Medulla oblongata (tissue), 1 donor: ENCODE results near the gene HNRNPM.
"Not testable (repeated sequence)": the region's sequence is repeated elsewhere in the genome, so short reads cannot be mapped to it uniquely, and the experiment has no call there.

ENCODE experiments used
- DNase-seq: peaks from one replicate; pipeline ENCODE4 v3.0.0-alpha.2; 2015; ENCODE audit errors: extremely low spot score

HNRNPM gene

DNA sequence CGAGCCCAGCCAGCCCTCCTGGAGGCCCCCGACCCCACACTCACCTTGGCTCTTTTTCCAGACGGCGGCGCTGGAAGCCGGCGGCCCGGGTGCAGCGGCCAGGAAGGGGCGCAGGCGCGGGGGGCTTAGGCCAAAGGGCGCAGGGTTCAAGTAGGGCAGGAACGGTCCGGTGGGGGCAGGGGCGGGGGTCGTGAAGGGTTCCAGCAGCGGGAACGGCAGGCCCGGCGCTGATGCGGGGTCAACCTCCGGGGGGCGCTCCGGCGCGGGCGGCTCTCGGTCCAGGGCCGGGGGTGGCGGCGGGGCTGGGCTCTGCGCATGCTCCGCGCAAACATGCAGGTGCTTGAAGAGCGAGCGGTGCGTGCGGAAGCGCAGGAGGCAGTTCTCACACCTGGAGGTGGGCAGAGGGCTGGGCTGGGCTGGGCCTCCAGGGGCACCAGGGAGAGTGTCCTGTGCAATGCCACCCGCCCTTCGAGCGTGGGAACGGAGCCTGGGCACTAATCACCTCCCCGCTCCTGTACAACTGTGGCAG lies 66.9 kb downstream of the HNRNPM start:
- no peak for DNase-seq

DNA sequence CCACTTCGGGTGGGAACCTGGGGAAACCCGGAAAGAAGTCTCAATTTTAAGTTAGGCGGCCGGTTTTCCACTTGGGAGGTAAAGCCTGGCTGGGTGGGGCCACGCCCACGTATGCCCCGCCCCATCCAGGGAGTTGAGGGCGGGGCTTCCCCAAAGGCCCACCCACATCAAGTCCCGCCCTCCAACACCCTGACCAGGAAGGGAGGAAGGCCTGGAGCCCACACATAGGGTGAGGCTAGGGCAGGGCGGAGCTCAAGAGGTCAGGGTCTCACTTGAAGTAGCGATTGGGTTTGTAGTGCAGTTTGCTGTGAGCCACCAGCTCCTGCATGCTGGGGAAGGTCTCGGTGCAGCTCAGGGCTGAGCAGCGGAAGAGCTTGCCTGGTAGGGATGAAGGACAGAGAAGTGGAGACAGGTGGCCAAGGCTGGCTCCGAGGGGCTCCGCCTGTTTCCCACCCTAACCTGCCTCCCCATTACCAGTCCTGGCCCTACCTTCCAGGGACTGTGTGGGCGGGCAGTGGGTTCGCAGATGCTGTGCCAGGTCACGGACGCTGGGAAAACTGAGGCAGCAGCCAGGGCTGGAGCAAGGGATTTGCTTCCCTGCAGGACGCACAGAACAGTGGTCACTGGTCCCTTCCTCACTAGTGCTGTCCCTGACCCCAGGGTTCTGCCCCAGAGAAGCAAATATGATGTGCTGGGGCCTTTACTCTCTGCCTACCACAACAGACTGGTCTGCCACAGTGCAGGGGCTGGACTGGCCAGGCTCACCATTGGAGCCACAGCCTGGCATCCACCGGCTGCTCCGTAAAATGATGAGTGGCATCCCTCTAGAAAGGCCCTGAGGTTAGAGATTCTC lies 67.6 kb downstream of the HNRNPM start:
- DNase-seq, result no peak

DNA sequence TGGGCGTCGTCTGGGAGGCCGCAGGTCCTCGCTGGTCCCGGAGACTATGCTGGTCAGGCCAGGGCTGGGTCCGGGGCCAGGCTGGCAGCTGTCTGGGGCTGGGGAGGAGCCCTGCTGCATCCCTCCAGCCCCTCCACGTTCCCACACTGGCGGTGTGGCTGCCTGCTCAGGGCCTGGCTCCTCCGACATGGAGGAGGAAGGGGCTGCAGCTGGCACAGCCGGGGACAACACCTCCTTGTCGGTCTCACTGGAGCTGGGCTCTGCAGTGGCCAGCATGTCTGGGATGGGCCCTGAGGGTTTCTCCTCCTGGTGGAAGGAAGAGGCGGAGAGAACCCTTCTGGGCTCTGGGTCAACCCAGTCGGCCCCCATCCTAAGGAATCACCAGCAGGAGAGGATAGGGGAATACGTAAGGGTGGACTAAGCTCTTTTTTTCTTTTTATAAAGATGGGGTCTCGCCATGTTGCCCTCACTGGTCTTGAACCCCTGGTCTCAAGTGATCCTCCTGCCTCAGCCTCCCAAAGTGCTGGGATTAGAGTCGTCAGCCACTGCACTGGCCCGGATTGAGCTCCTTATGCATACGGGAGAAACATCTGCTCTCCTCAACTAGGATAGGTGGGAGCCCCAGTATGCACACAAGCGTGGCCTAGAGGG lies 68.4 kb downstream of the HNRNPM start:
- no peak for DNase-seq

- peak; percentile 95 for DNase-seq
Measured at GRCh38 chr19:8513687-8514504, 69.1 kb downstream of the HNRNPM start, which contains the start of gene ZNF414. Gene ZNF414, minus strand, starts transcription at chr19:8514167. Its CDS starts 121 bp downstream, at chr19:8514046.

- DNase-seq, result not testable (repeated sequence)
Measured at GRCh38 chr19:8514505-8515009, 69.8 kb downstream of the HNRNPM start.

- no peak for DNase-seq
Measured at GRCh38 chr19:8515317-8515716, 70.5 kb downstream of the HNRNPM start.

DNA sequence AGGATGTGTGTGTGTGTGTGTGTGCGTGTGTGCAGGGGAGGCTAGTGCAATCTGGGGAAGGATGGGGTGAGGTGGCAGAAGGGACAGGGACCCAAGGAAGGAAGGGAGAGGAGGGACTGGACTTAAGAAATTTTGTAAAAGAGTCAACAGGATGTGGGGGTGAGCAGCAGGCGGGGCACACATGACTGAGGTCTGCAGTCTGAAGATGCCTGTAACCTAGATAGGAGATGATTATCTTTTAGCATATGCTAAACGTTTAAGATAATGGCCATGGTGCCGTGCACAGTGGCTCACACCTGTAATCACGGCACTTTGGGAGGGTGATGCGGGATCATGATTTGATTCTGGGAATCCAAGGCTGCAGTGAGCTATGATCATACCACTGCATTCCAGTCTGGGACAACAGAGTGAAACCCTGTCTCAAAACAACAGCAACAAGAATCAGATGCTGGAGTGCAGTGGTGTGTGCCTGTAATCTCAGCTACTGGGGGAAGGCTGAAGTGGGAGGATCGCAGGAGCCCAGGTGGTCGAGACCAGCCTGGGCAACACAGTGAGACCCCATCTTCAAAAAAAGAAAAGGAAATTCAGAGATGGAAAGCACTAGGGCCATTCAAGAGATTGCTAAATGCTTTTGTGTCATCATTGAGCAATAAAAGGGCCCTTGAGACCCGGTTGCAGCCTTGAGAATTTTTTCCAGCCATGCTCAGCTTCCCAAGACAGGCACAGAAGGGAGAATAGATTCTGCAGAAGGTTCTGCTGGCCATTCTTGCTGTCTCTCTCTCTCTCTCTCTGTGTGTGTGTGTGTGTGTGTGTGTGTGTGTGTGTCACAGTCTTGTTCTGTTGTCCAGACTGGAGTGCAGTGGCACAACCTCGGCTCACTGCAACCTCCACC lies 73.0 kb downstream of the HNRNPM start:
- no peak for DNase-seq

- DNase-seq, result no peak
Measured at GRCh38 chr19:8518536-8518935, 73.8 kb downstream of the HNRNPM start.

DNA sequence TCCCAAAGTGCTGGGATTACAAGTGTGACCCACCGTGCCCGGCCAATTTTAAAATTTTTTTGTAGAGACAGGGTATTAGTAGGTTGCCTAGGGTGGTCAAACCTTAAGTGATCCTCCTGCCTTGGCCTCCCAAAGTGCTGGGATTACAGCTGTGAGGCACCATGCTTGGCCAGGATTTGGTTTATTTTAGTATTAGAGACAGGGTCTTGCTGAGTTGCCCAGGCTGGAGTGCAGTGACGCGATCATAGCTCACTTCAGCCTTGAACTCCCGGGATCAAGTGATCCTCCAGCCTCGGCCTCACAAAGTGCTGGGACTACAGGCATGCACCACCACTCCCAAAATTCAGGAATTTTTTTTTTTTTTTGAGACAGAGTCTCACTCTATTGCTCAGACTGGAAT lies 74.6 kb downstream of the HNRNPM start:
- DNase-seq, result no peak

DNA sequence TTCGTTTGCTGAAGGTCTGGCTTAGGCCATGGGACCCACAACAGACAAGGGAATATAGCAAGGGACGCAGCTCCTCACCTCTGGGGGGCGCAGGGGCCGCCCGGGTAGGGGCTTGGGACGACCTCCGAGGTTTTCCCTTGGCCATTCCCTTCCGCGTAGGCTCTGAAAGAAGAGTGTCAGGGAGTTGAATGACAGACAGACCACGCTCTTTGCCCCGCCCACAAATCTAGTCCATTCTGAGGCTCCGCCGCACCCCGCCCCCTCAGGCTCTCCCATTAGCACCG lies 80.6 kb downstream of the HNRNPM start:
- no peak for DNase-seq

DNA sequence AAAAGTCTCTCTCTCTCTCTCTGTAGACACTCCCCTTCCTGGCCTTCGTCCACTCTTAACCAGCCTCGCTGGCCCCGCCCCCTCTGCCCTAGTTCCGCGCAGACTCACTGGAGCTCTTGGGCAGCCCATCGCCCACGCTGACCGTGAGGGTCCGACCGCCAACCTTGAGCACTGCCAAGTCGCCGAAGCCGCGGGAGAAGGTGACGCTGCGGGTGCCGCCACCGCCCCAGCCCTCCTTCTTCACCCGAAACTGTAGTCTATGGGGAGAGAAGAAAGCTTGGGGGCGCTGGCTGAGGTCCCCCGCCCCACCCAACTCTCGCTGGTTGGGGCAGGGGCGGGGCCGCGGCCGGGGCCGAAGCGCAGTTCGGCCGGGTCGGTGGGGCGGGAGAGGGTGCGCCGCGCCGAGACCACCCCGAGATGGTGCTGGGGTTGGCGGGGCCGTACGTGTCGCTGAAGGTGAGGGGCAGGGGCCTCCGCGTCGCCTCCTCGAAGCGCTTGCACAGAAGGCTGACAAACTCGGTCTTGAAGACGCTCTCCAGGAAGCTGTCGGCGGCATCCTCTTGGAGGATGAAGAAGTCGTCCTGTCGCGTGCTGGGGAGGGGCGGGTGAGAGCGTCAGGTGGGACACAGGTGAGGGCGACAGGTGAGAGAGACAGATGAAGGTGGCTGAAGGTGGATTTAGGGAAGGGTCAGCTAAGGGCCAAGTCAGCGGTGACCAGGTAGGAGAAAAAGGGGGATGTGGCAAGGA lies 81.7 kb downstream of the HNRNPM start:
- peak; percentile 89 for DNase-seq

DNA sequence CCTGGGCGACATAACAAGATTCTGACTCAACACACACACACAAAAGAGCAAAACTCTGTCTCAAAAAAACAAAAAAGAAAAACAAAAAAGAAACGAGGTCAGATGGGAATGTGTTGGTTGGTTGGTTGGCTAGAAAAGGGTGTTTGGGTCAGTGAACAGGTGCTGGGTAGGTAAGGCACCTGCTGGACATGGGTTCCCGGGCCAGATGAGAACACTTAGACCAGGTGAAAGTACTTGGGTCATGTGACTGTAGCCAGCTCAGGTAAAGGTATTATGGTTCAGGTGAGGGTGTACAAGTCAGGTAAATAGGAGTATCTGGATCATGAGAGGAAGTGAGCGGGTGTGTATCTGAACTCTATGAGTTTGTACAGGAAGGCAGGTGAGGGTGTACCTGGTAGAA lies 83.7 kb downstream of the HNRNPM start:
- no peak for DNase-seq

DNA sequence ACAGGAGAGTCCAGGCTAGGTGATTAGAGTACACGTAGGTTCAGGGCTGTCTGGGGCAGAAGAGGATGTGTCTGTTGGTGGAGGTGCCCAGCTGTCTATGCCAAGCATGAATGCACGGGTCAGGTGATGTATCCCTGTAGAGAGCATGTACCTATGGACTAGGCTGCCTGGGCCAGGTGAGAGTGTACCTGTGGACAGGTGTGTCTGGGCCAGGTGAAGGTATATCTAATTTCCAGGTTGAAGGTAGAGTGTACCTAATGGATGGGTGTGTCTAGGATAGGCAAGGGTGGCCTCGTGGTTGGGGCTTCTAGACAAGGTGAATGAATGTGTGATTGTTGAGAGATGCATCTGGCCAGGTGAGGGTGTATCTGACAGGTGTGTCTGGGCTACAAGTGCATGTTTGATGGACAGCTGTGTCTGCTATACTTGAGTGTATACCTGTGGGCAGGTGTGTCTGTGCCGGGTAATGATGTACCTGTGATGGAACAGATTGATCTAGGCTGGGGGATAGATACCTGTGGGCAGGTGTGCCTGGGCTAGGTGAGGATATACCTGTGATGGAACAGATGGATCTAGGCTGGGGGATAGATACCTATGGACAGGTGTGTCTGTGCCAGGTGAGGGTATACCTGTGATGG lies 84.7 kb downstream of the HNRNPM start:
- DNase-seq, result no peak

- no peak for DNase-seq
Measured at GRCh38 chr19:8530061-8530679, 85.4 kb downstream of the HNRNPM start.

GRCh38 chr19:8531470-8531869 lies 86.7 kb downstream of the HNRNPM start:
- no peak for DNase-seq

- DNase-seq, result no peak
Measured at GRCh38 chr19:8532225-8532624, 87.5 kb downstream of the HNRNPM start.

DNA sequence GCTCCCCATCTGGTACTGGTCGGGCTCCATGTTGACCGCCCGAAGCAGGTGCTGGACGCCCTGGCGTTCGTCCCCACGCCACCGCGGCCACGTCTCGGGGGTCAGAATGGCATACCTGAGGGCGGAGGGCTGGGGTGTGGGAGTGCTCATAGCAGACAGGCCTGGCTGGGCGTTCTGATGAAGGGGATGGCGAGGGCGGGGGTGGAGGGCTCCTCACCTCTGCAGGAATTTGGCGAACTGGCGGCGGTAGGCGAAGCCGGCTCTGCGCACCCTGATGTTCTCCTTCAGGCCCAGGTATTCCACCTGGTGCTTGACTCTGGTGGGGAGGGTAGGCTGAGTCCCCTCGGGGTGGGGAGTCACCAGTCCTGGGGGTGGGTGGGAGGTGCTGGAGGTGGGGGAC lies 91.5 kb downstream of the HNRNPM start:
- no peak for DNase-seq

DNA sequence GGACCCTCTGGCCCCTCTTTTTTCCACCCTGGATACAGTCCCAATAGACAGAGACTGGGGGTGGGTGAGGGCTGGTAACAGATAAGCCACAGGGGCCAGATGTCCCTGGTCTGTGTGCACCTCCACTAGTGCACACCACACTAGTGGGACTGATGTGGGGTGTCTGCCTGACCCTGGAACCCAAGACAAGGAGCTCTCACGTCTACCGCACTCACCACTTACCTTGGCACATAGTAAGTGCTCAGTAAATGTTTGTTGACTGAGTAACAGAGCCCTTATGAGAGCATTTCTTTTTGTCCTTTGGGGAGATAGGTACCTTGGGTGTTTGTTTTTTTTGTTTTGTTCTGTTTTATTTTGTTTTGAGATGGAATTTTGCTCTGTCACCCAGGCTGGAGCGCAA lies 92.3 kb downstream of the HNRNPM start:
- no peak for DNase-seq
